Stimulated activated naive CD8-positive, alpha-beta T cell treated with anti-CD3 and anti-CD28 coated beads, Interleukin-15, amount 100 ng/mL, for 72 hours (primary cell): ENCODE results near the gene WDFY4.

Experiments used
- ATAC-seq: fragments of 150-1000 bp; cut with Tn5 transposase; 2 replicates; pipeline ENCODE4 v1.10.0; 2021; ENCODE audit warnings: mild to moderate bottlenecking, moderate library complexity
- DNase-seq, 2 donors: peaks; one replicate each; pipeline ENCODE4 v3.0.0; 2021 to 2022
- H3K27ac Mint-ChIP-seq, 2 donors: one replicate each; pipeline ENCODE4 v1.8.0; 2022; ENCODE audit warnings: mild to moderate bottlenecking in 2 of 2, mixed read lengths in 2 of 2, moderate library complexity in 2 of 2
- H3K27me3 Mint-ChIP-seq: one replicate; pipeline ENCODE4 v1.8.0; 2022; ENCODE audit warnings: mixed read lengths
- H3K4me1 Mint-ChIP-seq: one replicate; pipeline ENCODE4 v1.8.0; 2022; ENCODE audit warnings: mild to moderate bottlenecking, mixed read lengths
- H3K4me3 Mint-ChIP-seq, 2 donors: one replicate each; pipeline ENCODE4 v1.8.0; 2022; ENCODE audit warnings: mild to moderate bottlenecking in 2 of 2, mixed read lengths in 2 of 2, moderate library complexity in 1 of 2
- H3K9me3 Mint-ChIP-seq, 2 donors: one replicate each; pipeline ENCODE4 v1.8.0; 2022; ENCODE audit warnings: mixed read lengths in 2 of 2

The WDFY4 gene

DNA sequence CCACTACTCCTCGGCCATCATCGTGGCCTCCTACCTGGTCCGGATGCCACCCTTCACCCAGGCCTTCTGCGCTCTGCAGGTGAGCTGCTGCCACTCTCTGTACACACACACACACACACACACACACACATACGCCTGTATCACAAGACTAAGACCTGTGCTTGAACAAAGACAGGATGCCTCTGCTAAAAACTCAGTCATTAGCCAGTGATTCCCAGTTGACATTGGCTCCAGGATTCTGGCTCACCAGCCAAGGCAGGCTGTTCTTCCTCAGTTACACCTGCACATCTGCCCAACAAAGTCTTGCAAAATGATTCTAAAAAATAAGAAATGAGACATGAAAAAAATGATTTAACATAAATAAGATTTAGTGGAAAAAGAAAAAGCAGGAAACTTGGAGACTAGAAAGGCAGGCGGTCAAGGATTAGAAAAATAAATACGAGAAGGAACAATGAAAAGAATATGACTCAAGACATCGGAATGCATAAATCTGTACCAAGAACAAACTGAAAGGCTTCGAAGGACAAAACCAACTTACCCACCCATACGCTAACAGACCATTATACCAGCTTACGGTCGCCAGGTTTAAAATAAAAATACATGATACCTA lies 262.3 kb downstream of the WDFY4 start:
- no peak for DNase-seq
- Mint-ChIP-seq H3K4me3 (no peak overlapping the region), H3K27me3 (no peaks in the 10 kb centered on the region), H3K27ac (no peak overlapping the region), H3K9me3 (no peaks in the 10 kb centered on the region), H3K4me1 (no peaks in the 10 kb centered on the region)
- no peak for ATAC-seq

DNA sequence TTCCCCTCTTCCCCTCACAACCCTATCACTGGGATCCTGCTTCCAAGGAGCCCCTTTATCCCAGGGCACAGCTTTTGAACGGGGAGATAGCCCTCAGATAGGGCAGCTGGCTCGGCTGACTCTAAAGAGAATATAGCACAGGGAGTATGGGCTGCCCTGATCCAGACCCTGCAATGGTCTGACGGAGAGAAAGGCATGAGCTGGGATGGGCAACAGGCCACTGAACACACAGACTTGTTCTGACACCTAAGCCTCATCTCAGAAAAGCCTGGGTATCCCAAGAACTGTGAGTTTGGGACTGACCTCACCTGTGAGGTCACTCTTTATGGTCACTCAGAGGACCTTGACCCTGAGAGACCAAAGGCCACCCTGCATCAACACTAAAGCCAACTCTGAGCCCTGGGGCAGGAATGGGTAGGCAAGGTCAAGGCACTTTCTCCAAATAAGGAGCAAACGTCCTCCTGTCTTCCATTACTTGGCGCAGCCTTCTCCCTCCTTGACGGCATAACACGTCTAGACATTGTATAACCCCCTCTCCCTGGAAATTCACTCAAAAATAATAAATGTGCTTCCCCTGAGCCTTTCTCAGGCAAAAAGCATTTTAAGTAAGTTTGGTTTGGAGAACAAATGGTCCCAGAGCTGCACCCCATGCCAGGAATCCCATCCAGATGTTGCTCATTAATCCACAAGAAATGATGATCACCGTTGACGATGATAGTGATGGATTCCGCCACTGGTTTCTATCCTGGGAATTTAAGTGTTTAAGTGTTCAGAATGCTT lies 263.2 kb downstream of the WDFY4 start:
- no peak overlapping the region for H3K4me3 Mint-ChIP-seq
- DNase-seq (no peak), ATAC-seq (no peak)
- H3K9me3 Mint-ChIP-seq, result no peaks in the 10 kb centered on the region
- no peaks in the 10 kb centered on the region for H3K27me3 Mint-ChIP-seq
- H3K4me1 Mint-ChIP-seq, result no peaks in the 10 kb centered on the region
- no peak overlapping the region for H3K27ac Mint-ChIP-seq

DNA sequence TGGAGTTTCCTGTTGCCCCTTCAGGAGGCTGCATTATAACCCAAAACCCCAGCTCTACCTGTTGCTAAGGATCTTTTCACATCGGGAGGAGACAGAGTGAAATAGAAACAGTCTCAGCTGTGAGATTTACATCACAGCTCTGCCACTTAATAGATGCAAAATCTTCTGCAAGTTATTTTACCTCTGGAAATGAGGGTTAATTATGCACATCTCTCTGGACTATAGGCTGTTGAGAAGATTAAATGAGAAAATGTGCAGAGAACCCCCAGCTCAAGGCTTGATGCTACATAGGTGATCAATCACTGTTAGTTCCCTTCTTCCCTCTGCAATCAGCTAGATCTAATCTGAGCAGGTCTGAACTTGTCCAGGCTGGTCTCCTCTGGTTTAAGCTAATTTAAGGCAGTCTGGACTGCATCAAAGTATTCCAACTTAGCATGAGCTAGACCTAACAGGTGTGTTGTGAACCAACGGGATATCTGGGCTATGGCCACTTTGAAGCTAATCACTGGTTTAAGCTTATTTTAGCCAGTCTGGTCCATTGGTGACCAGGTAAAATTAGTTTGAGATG lies 263.9 kb downstream of the WDFY4 start:
- Mint-ChIP-seq H3K27me3 (no peaks in the 10 kb centered on the region), H3K27ac (no peak overlapping the region), H3K4me1 (no peaks in the 10 kb centered on the region), H3K9me3 (no peaks in the 10 kb centered on the region), H3K4me3 (no peak overlapping the region)
- DNase-seq (no peak), ATAC-seq (no peak)

DNA sequence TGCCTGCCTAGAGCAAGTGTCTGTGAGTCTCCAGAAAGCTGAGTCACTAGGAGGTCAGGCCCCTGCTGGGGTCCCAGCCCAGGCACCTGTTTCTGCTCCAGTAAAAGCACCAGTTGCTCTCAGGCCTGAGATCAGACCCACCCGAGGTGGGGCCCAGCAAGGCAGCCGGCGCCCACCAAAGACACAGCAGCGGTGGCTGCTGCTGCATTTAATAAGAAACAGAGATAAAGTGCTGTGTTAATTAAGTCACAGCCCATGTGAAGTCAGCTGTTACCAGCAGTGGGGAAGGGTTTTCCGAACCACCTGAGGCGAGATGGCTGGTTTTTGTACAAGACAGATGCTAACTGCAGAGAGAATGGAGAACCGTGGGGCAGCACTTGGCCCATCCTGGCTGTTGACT lies 267.0 kb downstream of the WDFY4 start:
- Mint-ChIP-seq H3K4me3 (no peak overlapping the region), H3K27me3 (no peaks in the 10 kb centered on the region), H3K4me1 (no peaks in the 10 kb centered on the region), H3K9me3 (no peaks in the 10 kb centered on the region), H3K27ac (no peak overlapping the region)
- DNase-seq (no peak), ATAC-seq (no peak)

DNA sequence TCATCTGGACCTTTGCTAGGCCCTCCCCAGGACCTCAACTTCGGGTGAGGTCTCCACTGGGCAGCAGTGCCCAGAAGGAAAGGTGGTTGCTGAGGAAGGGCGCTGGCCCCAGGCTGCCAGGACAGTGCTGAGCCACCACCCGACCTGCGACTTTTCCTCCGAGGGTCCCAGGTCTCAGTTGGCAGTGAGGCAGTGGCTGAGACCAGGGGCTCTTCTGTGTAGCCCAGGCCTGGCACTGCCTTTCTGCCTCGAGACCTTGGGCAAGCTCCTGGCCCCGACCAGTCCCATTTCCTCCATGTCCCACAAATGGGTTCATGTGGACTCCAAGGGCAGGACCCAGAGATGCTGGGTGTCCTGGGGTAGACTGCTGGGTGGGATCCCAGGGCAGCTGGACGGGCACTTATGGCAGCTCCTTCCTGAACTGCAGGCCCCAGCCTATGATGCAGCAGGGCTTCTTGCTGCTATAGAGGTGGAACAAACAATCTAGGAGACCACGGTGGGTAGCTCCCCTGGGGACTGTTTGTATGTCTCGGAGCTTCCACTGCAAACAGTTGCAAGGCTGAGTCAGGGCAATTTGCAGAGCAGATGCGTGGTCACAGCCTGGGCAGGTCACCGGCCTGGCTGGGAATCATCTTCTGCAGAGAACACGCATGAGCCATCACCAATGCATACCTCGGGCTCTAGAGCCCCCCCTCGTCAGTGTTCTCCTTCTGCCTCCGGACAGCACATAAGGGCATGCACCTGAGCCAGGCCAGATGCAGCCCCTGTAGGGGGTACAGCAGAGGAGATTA lies 272.9 kb downstream of the WDFY4 start:
- ATAC-seq (no peak), DNase-seq (no peak)
- Mint-ChIP-seq H3K27me3 (no peaks in the 10 kb centered on the region), H3K9me3 (no peaks in the 10 kb centered on the region), H3K4me3 (no peak overlapping the region), H3K27ac (no peak overlapping the region), H3K4me1 (no peaks in the 10 kb centered on the region)

DNA sequence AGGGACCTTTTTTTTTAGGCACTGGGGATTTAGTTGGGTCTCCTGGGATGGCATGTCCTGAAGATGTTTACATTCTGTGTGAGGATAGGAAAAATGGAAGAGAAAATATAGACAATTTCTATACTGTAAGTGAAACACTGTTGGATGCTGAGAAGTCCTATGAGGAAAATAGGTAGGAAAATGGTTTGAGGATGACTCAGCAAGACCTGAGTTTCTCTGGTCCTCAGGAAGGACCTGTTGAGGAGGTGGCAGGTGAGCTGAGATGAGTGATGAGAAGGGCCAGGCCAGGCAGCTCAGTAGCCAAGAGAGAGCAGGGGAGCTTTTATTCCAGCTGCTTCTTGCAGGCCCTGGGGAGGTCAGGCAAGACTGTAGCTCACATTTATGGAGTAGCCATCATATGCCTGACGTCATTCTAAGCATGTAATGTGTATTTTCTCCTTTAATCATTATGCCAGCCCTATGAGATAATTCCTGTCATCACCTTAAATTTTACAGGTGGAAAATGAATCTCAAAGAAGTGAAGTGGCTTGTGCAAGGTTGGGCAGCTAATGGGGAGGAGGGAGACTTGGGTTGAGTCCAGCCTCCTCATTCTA lies 274.0 kb downstream of the WDFY4 start:
- no peaks in the 10 kb centered on the region for H3K9me3 Mint-ChIP-seq
- H3K4me1 Mint-ChIP-seq, result no peaks in the 10 kb centered on the region
- H3K27me3 Mint-ChIP-seq, result no peaks in the 10 kb centered on the region
- H3K27ac Mint-ChIP-seq, result peak overlapping the region in 1 of 2 donors; percentile 1
- no peak for DNase-seq
- no peak for ATAC-seq
- H3K4me3 Mint-ChIP-seq, result no peak overlapping the region

DNA sequence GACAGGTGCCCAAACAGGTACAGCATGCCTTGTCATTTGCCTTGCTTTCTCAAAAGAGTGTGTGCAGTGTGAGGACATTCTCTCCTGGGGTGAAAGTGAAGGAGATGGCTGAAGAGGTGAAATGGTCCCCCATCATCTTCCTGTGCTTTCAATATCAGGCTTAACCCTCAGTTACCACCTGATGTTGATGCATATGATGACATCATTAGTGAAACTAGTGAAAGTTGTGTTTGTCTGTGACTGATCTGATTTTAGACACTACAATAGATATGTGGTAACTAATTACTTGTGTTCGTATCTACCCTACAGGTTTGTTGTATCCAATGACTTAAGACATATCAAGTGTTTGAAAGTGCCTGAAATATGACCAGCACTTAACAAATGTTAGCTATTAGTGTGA lies 279.4 kb downstream of the WDFY4 start:
- no peak for ATAC-seq
- Mint-ChIP-seq H3K4me1 (no peaks in the 10 kb centered on the region), H3K27ac (no peak overlapping the region), H3K4me3 (no peak overlapping the region), H3K27me3 (no peaks in the 10 kb centered on the region), H3K9me3 (no peaks in the 10 kb centered on the region)
- DNase-seq, result no peak

DNA sequence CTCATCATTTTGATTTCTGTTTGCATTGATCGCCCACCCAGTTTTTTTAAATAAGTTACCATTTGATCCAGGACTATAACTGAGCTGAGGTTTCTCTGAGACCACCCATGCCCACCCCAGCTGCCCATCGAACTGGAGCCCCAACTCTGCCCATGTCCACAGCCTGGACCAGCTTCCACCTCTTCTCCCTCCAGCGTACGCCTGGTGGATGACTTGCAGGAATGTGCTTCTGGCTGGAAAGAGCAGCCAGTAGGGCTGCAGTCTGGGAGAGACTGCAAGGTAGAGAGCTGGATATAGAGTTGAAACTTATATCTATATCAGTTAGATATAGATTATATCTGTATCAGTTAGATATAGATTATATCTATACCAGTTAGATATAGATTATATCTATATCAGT lies 280.8 kb downstream of the WDFY4 start:
- Mint-ChIP-seq H3K27ac (no peak overlapping the region), H3K4me3 (no peak overlapping the region), H3K9me3 (no peaks in the 10 kb centered on the region), H3K4me1 (no peaks in the 10 kb centered on the region), H3K27me3 (no peaks in the 10 kb centered on the region)
- ATAC-seq (no peak), DNase-seq (no peak)

DNA sequence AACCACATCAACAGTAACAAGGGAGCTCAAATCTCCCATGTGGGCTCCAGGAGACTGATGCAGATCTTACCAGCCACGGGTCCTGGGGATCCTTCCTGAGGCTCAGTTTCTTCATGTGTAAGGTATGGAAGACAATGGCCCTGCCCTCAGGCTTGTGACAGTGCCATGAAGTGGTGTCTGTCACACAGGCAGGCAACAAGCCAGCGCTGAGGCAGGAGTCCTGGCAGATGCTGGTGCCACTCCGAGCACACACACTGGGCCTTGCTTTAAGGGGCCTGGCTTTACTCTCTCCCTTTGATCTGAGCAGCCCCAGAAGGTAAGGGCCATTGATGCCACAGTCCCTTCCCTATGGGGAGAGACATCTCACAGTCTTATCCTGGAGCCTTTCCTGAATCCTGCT lies 283.4 kb downstream of the WDFY4 start:
- Mint-ChIP-seq H3K4me3 (no peak overlapping the region), H3K27me3 (no peaks in the 10 kb centered on the region)
- no peak for ATAC-seq

DNA sequence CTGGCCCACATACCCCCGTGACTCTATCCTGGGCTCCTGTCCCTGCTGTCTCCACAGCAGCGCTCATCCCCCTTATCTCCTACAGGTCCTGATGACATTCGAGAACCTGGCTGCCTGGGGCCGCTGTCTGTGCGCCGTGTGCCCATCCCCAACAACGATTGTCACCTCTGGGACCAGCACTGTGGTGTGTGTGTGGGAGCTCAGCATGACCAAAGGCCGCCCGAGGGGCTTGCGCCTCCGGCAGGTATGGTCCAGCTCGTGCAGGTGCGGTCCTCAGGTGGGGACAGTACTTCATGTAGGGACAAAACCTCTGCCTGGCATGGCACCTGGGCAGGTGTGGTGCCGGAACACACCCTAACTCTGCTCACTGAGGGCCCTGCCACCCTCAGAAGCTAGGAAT lies 285.4 kb downstream of the WDFY4 start:
- no peak for ATAC-seq
- no peaks in the 10 kb centered on the region for H3K27me3 Mint-ChIP-seq
- H3K9me3 Mint-ChIP-seq, result no peaks in the 10 kb centered on the region
- H3K27ac Mint-ChIP-seq, result no peak overlapping the region
- DNase-seq, result no peak
- H3K4me1 Mint-ChIP-seq, result no peaks in the 10 kb centered on the region
- H3K4me3 Mint-ChIP-seq, result no peak overlapping the region

More for the DNA sequence above, 283.4 kb downstream of the WDFY4 start:
- H3K27ac Mint-ChIP-seq, result no peak overlapping the region
- no peaks in the 10 kb centered on the region for H3K4me1 Mint-ChIP-seq
- DNase-seq, result no peak
- H3K9me3 Mint-ChIP-seq, result no peaks in the 10 kb centered on the region

DNA sequence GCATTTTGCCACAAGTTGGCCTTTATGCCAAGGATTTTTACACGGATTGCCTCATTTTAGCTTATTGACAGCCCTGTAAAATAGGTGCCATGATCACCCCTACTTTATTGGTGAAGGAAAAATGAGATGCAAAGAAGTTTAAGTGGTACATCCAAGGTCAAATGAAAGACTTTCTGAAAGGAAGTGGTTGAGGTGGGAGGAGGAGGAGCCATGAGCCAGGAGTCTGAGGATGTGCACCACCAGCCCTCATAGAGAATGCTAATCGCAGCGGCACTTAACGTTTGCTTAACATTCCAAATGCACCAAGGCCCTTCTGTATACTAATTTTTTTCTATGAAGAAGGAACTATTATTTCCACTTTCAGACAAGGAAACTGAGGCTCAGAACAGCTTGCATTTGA lies 286.0 kb downstream of the WDFY4 start:
- Mint-ChIP-seq H3K9me3 (no peaks in the 10 kb centered on the region), H3K4me1 (no peaks in the 10 kb centered on the region), H3K4me3 (no peak overlapping the region), H3K27ac (no peak overlapping the region), H3K27me3 (no peaks in the 10 kb centered on the region)
- DNase-seq (no peak), ATAC-seq (no peak)

DNA sequence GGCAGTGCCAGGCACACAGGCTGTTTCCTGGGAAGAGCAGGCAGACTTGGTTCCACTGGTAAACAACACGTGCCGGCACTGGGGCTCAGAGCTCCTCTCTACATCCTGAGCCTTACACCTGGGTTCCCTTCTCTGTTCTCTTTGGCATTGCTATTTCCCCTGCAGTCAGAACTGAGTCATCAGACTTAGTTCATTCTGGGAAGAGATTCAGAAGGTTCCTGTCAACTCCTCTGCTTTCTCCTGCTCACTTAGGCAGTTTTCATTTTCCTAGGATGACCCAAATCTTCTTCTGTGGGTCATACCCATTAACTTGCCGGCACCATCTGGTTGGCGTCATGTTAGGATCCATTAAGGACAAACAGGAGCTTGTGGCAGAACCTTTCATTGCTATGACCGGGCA lies 288.4 kb downstream of the WDFY4 start:
- no peaks in the 10 kb centered on the region for H3K27me3 Mint-ChIP-seq
- H3K4me3 Mint-ChIP-seq, result no peak overlapping the region
- ATAC-seq, result no peak
- H3K27ac Mint-ChIP-seq, result no peak overlapping the region
- DNase-seq, result no peak
- no peaks in the 10 kb centered on the region for H3K9me3 Mint-ChIP-seq
- H3K4me1 Mint-ChIP-seq, result no peaks in the 10 kb centered on the region

DNA sequence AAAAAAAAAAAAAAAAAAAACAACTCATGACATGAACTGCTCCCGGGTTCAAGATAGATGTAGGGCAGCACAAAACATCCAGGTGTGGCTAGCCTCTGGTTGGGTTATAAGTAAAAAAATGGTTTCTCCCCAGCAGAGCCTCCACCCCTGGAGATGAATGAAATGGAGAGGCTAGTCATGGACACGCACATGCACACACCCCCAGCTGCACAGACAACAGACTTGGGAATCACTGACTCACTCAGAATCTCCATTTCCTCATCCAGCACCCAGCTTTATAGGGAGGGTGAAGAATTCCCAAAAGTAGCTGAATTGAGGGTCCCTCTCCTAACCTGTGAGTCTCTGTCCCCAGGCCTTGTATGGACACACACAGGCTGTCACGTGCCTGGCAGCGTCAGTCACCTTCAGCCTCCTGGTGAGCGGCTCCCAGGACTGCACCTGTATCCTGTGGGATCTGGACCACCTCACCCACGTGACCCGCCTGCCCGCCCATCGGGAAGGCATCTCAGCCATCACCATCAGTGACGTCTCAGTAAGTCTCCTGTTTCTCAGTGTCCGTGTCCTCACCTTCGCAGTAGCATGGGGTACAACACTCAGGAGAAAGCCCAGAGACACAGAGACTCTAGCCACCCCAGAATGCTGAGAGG lies 290.0 kb downstream of the WDFY4 start:
- no peaks in the 10 kb centered on the region for H3K4me1 Mint-ChIP-seq
- no peaks in the 10 kb centered on the region for H3K9me3 Mint-ChIP-seq
- DNase-seq (no peak), ATAC-seq (no peak)
- no peaks in the 10 kb centered on the region for H3K27me3 Mint-ChIP-seq
- no peak overlapping the region for H3K27ac Mint-ChIP-seq
- H3K4me3 Mint-ChIP-seq, result no peak overlapping the region

DNA sequence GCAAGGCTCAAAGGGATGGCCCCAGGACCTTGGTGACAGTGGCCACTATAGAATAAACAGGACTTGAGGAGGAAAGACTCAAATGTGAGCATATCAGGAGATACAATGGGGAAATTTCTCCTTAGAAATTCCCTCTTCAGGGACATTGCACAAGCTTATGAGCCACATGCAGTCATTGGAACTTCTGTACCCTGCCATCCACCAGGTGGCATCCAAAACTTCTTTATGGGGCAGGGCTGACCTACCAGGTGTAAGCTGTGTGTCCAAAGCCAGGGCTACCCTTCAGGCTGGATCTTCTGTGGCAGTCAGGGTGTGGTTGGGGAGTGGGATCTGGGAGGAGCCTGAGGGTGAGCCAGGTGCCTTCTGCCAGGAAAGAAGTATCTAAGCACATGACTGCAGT lies 291.5 kb downstream of the WDFY4 start:
- no peak overlapping the region for H3K27ac Mint-ChIP-seq
- ATAC-seq, result no peak
- H3K27me3 Mint-ChIP-seq, result no peaks in the 10 kb centered on the region

DNA sequence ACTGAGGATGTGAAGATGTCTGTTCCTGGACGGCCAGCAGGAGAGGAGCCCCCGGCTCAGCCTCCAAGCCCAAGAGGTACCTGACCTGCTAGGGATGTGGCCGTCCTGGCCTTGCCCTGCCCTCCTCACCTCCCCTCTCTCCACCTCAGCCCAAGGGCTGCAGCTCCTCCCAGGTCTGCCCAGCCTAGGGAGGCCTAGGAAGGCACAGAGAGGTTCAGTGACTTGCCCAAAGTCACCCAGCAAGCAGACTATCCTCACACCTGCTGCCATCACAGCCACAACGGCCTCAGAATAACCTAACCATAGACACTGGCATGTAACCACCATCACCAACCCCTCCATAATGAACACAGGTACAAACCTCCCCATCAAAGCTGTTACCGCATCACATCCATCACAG lies 293.6 kb downstream of the WDFY4 start:
- ATAC-seq (no peak), DNase-seq (no peak)
- no peak overlapping the region for H3K27ac Mint-ChIP-seq
- H3K27me3 Mint-ChIP-seq, result no peaks in the 10 kb centered on the region
- no peaks in the 10 kb centered on the region for H3K4me1 Mint-ChIP-seq
- H3K9me3 Mint-ChIP-seq, result no peaks in the 10 kb centered on the region
- no peak overlapping the region for H3K4me3 Mint-ChIP-seq

More for the DNA sequence above, 291.5 kb downstream of the WDFY4 start:
- no peaks in the 10 kb centered on the region for H3K9me3 Mint-ChIP-seq
- no peaks in the 10 kb centered on the region for H3K4me1 Mint-ChIP-seq
- no peak for DNase-seq
- H3K4me3 Mint-ChIP-seq, result no peak overlapping the region
